ENCODE measurements around the gene MMUT.
A peak's percentile ranks its signal among the peaks of the same experiment; 100 is the strongest.
"Not testable (repeated sequence)": the region's sequence is repeated elsewhere in the genome, so short reads cannot be mapped to it uniquely, and the experiment has no call there.

The MMUT gene

GRCh38 chr6:49462927-49463611 is at the start of gene MMUT, which contains the start of gene CENPQ:
TSS of gene MMUT (minus strand) at chr6:49463253. CDS start at chr6:49459466, 3,787 bp downstream.
TSS of gene CENPQ (plus strand) at chr6:49463370. CDS start at chr6:49470177, 6,807 bp downstream.
- DNase-seq (ENCODE audit: low read depth), result peak; percentile 87

- no peak for DNase-seq (ENCODE audit: low read depth)
Observed at GRCh38 chr6:49509342-49509741, 46.3 kb upstream of the MMUT start.

DNA sequence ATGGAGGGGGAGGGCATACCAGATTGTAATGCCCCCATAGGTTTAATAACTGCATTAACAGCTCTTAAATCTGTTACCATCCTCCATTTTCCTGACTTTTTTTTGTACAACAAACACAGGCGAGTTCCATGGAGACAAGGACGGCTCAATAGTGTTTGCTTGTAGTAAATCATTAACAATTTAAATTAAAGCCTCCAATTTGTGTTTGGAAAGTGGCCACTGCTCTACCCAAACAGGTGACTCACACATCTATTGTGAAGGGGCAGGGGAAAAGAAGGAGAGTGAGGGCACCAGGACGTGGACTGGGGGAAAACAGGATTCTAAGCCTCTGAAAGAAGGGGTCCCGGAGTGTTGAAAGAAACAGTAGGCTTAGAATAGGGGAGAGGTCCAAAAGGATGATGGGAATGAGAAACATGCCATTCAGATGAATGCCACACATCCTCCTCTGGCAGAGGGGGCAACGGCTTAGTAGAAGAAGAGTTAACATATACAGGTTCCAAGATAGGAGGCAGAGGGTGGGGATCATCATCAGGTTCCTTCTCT is 43.6 kb upstream of the MMUT start:
- DNase-seq (ENCODE audit: low read depth), result no peak

GRCh38 chr6:49504666-49505065 is 41.6 kb upstream of the MMUT start:
- no peak for DNase-seq (ENCODE audit: low read depth)

DNA sequence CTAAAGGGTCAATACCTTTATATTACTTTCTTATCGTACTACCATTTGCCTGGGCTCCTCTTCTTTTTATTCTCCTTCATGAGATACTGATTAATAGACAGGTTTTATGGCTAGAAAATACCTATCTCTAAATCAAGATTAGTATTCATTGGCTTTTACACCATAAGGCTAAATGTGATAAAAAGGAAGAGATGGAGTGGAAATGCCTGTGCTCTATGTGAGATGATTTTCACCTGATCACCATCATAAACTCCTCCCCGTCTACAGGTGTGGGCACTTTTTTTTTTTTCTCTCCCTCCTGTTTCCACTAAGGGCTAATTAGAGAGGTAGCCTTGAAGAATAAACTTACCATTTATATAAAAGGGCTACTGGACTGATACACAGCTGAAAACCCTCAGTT is 36.6 kb upstream of the MMUT start, which contains the start of gene GLYATL3:
GLYATL3 (plus strand) TSS at position 301 of the 400 bp plus-strand sequence. CDS start 12,068 bp downstream, outside the sequence.
- DNase-seq (ENCODE audit: low read depth), result no peak

DNA sequence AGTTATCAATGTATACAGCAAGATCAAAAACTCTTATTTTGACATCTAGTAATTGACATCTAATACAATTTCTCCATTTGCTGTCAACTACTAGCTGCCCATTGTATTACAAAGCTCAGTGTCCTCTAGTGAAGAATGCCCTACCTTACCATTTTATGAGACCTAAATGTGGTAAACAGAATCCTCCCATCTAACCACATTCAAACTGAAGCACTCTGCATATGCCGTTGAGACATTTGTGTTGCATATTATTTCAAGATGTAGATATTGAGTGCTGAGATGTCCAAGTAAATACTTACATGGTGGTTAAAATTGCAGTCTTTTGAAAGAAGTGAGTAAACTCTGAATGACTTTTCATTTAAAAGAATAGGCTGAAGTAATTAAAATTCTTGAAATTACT is 36.1 kb upstream of the MMUT start:
- DNase-seq (ENCODE audit: low read depth), result no peak

DNA sequence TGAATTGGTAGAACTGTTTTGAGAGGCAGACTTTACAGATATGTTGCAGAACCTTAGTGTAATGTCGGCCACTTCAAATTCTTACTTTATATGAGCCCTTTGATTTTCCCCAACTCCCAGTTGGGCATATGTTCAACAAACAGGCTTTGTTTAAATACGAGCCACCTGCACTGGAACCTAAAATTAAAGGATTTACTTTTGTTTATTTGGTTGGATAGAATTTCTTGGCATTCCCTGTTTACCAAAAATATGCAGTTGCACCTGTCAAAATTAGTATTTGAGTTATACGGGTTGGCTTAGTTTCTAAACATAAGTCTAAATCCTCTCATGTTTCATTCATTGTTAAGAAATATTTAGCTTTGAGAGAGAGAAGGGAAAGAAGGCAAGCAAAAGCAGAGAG is 34.3 kb upstream of the MMUT start:
- DNase-seq (ENCODE audit: low read depth), result no peak

- DNase-seq (ENCODE audit: low read depth), result no peak
Observed at GRCh38 chr6:49490633-49491032, 27.6 kb upstream of the MMUT start.

GRCh38 chr6:49483380-49483779 is 20.3 kb upstream of the MMUT start:
- not testable (repeated sequence) for DNase-seq (ENCODE audit: low read depth)

GRCh38 chr6:49481846-49482245 is 18.8 kb upstream of the MMUT start:
- DNase-seq (ENCODE audit: low read depth), result not testable (repeated sequence)

DNA sequence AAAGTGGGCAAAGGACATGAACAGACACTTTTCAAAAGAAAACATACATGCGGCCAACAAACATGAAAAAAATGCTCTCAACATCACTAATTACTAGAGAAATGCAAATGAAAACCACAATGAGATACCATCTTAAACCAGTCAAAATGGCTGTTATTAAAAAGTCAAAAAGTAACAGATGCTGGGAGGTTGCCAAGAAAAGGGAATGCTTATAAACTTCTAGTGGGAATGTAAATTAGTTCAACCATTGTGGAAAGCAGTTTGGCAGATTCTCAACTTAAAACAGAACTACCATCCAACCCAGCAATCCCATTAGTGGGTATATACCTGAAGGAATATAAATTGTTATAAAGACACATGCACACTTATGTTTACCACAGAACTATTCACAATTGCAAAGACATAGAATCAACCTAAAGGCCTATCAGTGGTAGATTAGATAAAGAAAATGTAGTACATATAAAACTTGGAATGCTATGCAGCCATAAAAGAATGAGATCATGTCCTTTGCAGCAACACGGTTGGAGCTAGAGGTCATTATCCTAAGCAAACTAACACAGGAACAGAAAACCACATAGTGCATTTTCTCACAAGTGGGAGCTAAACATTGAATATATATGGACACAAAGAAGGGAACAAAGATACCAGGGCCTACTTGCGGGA is 16.4 kb upstream of the MMUT start:
- DNase-seq (ENCODE audit: low read depth), result no peak

DNA sequence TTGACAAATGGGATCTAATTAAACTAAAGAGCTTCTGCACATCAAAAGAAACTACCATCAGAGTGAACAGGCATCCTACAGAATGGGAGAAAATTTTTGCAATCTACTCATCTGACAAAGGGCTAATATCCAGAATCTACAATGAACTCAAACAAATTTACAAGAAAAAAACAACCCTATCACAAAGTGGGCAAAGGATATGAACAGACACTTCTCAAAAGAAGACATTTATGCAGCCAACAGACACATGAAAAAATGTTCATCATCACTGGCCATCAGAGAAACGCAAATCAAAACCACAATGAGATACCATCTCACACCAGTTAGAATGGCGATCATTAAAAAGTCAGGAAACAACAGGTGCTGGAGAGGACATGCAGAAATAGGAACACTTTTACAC is 13.5 kb upstream of the MMUT start:
- DNase-seq (ENCODE audit: low read depth), result not testable (repeated sequence)

GRCh38 chr6:49468042-49468441 is 5.0 kb upstream of the MMUT start:
- no peak for DNase-seq (ENCODE audit: low read depth)

GRCh38 chr6:49464691-49465090 is 1.6 kb upstream of the MMUT start:
- no peak for DNase-seq (ENCODE audit: low read depth)

DNA sequence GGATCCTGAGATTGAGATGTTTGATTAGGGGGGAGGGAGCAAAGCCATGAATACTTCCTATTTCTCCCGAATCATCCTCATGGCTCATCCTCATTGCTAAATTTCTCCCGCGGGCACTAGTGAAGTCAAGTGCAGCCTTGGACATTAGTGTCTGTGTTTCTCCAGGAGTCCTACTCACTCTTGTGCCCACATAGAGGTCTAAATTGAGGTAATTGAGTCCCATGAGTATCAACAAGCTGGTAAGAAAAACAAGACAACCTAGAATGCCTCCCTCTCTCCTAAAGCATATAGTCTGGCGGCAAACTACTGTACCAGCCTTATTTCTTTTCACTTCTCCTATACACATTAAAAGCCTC is 537 bp upstream of the MMUT start:
- DNase-seq (ENCODE audit: low read depth), result no peak

DNA sequence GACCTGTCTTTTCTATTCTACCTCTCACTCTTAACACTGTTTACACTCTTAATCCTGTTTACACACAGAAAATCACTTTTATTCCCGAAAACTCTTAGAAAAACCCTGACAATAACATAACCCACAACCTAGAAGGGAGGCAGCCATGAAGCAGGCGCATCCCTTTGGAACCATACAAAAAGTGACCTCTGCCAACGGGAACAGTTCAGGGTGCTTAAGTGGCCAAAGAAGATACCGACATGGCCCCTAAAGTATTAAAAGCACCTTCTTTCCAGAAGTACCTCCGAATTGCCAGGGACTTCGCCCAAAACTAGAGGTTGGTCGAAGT is 490 bp downstream of the MMUT start:
- DNase-seq (ENCODE audit: low read depth), result no peak

GRCh38 chr6:49462071-49462470 is 982 bp downstream of the MMUT start:
- DNase-seq (ENCODE audit: low read depth), result no peak

- no peak for DNase-seq (ENCODE audit: low read depth)
Observed at GRCh38 chr6:49457771-49458170, 5.3 kb downstream of the MMUT start.

DNA sequence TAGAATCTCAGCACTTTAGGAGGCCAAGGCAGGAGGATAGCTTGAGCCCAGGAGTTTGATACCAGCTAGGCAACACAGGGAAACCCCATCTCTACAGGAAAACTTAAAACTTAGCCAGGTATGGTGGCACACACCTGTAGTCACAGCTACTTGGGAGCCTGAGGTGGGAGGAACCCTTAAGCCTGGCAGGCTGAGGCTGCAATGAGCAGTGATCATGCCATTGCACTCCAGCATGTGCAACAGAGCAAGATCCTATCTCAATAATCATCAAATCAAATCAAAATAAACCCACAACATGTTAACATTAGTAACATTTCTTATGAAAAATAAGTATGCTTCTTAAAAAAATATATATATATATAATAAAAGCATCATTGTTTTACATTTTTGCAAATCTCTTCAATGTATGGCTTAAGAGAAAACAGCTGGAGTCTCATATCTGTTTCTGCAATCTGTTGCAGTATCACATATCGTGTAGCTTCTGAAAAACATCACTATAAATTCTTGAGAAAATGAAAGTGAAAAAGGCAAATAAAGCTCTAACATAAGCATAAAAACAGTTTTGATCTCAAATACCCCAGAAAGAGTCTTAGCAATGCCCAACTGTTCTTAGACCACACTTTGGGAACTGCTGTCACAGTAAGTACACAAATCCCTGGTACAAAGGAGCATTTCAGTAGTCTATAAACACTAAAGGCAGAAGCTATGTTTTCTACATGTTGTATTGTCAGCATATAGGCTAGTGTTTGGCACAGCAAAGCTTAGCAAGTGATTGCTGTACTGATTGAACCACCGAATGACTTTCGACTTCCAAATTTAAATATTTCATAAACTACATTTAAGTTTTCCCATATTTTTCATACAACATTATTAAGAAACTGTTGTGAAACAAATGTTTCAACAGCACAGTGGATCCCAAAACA is 8.0 kb downstream of the MMUT start:
- no peak for DNase-seq (ENCODE audit: low read depth)

- DNase-seq (ENCODE audit: low read depth), result no peak
Observed at GRCh38 chr6:49453221-49453620, 9.8 kb downstream of the MMUT start.

DNA sequence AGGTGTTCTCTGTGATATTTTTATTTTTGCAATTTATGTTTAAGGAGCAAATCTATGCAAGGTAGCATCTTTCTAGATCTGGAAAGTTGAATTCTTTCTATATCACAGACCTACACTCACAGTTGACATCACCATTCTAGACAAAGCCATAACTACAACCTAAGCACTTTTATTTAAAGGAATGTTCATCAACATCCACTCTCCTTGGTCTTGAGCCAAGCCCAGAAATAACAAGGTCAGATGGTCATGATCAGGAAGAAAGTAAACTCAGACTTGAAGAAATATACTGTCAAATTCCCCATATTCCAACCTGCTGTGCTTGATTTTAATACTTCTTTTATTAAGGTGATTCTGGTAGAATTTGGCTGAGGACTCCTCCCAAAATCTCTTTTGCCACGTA is 32.2 kb downstream of the MMUT start:
- no peak for DNase-seq (ENCODE audit: low read depth)

DNA sequence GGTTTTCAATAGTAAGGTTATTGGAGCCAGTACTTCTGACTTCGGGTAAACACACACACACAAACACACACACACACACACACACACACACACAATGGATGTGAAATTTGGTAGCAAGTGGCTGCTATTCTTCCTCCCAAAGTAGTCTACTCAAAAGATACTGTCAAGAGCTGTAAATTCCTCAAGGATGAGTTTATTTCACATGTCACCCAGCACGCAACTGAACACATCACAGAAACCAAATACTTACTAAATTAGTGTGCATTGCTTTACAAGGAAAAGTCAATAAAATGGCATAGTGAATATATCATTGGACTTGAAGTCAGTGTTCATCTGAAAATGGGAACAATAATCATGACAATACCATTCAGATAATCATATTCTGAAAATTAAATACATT is 32.9 kb downstream of the MMUT start:
- DNase-seq (ENCODE audit: low read depth), result no peak

- no peak for DNase-seq (ENCODE audit: low read depth)
Observed at GRCh38 chr6:49423817-49424216, 39.2 kb downstream of the MMUT start.

All from stimulated activated CD4-positive, alpha-beta T cell treated with anti-CD3 and anti-CD28 coated beads, Interleukin-2, amount 100 ng/mL, for 4 hours (primary cell).